Measurements from ENCODE around the gene CBX2. TPM values are rescaled to one million over a fixed set of nuclear protein-coding genes. Genes with fewer than 3 reads are reported as not detected.

The CBX2 gene
- total and polyA plus RNA-seq, 5 donors from 2014 or later, result 0.11 to 0.81 (median 0.17) TPM; not detected in 2

GRCh38 chr17:79775632-79776031 is 2.3 kb upstream of the CBX2 start:
- Histone ChIP-seq H3K4me1 (ENCODE audit: control insufficient read depth, insufficient read depth, low read length, poor library complexity, severe bottlenecking) (peaks cover 22% of the 10 kb centered on the region), H3K36me3 (ENCODE audit: control insufficient read depth, insufficient read depth, low read length) (no peaks in the 10 kb centered on the region), H3K4me3 (ENCODE audit: low read depth, low read length) (no peak overlapping the region), H3K27me3 (ENCODE audit: control insufficient read depth, insufficient read depth, low read length) (peaks cover 39% of the 10 kb centered on the region), H3K27ac (ENCODE audit: insufficient read depth, low read length, poor library complexity, severe bottlenecking) (no peak overlapping the region), H3K9me3 (ENCODE audit: control insufficient read depth in 2 of 2, low read length in 2 of 2) (no peaks in the 10 kb centered on the region)
- Mint-ChIP-seq H3K9me3 (peaks cover 0 to 1% (median 0%) of the 10 kb centered on the region in 7 donors), H3K4me3 (peak overlapping the region in 1 of 4 donors; percentile 47), H3K27me3 (peaks cover 72% of the 10 kb centered on the region), H3K4me1 (peaks cover 0 to 22% (median 10%) of the 10 kb centered on the region in 4 donors), H3K36me3 (no peaks in the 10 kb centered on the region), H3K27ac (peak overlapping the region in 1 of 3 donors; percentile 9)
- DNase-seq (no peak), ATAC-seq (ENCODE audit: low read depth in 2 of 2) (no peak)

- Mint-ChIP-seq H3K9me3 (peaks cover 0 to 1% (median 0%) of the 10 kb centered on the region in 7 donors), H3K4me1 (peaks cover 0 to 26% (median 10%) of the 10 kb centered on the region in 4 donors), H3K27me3 (peaks cover 80% of the 10 kb centered on the region), H3K4me3 (peak overlapping the region; percentile 44 to 78 (median 70)), H3K27ac (no peak overlapping the region), H3K36me3 (no peaks in the 10 kb centered on the region)
- Histone ChIP-seq H3K4me3 (ENCODE audit: low read depth, low read length) (no peak overlapping the region), H3K27me3 (ENCODE audit: control insufficient read depth, insufficient read depth, low read length) (peaks cover 40% of the 10 kb centered on the region), H3K27ac (ENCODE audit: insufficient read depth, low read length, poor library complexity, severe bottlenecking) (no peak overlapping the region), H3K36me3 (ENCODE audit: control insufficient read depth, insufficient read depth, low read length) (no peaks in the 10 kb centered on the region), H3K4me1 (ENCODE audit: control insufficient read depth, insufficient read depth, low read length, poor library complexity, severe bottlenecking) (peaks cover 22% of the 10 kb centered on the region), H3K9me3 (ENCODE audit: control insufficient read depth in 2 of 2, low read length in 2 of 2) (no peaks in the 10 kb centered on the region)
- ATAC-seq (ENCODE audit: low read depth in 2 of 2) (no peak), DNase-seq (no peak)
Measured at GRCh38 chr17:79776376-79777119, 1.4 kb upstream of the CBX2 start.

GRCh38 chr17:79777120-79777893 is 641 bp upstream of the CBX2 start:
- H3K27me3 ChIP-seq (ENCODE audit: control insufficient read depth, insufficient read depth, low read length), result peaks cover 40% of the 10 kb centered on the region

GRCh38 chr17:79778504-79779083 is 646 bp downstream of the CBX2 start:
- Histone ChIP-seq H3K4me3 (ENCODE audit: low read depth, low read length) (no peak overlapping the region), H3K27me3 (ENCODE audit: control insufficient read depth, insufficient read depth, low read length) (peaks cover 40% of the 10 kb centered on the region)
- H3K27ac Mint-ChIP-seq, result peak overlapping the region in 1 of 3 donors; percentile 74

More at GRCh38 chr17:79777120-79777893, 641 bp upstream of the CBX2 start:
- H3K27me3 Mint-ChIP-seq, result peaks cover 81% of the 10 kb centered on the region
- ATAC-seq (ENCODE audit: low read depth in 2 of 2), result peak in 1 of 2 donors; percentile 19
- Histone ChIP-seq H3K4me3 (ENCODE audit: low read depth, low read length) (no peak overlapping the region), H3K4me1 (ENCODE audit: control insufficient read depth, insufficient read depth, low read length, poor library complexity, severe bottlenecking) (peaks cover 22% of the 10 kb centered on the region), H3K36me3 (ENCODE audit: control insufficient read depth, insufficient read depth, low read length) (no peaks in the 10 kb centered on the region), H3K27ac (ENCODE audit: insufficient read depth, low read length, poor library complexity, severe bottlenecking) (no peak overlapping the region), H3K9me3 (ENCODE audit: control insufficient read depth in 2 of 2, low read length in 2 of 2) (no peaks in the 10 kb centered on the region)
- peaks cover 0 to 30% (median 10%) of the 10 kb centered on the region in 4 donors for H3K4me1 Mint-ChIP-seq
- no peaks in the 10 kb centered on the region for H3K36me3 Mint-ChIP-seq
- H3K4me3 Mint-ChIP-seq, result peak overlapping the region; percentile 44 to 78 (median 70)
- peak overlapping the region in 1 of 3 donors; percentile 51 for H3K27ac Mint-ChIP-seq
- DNase-seq, result peak in 2 of 3 donors; percentile 30 to 53
- peaks cover 0 to 1% (median 0%) of the 10 kb centered on the region in 7 donors for H3K9me3 Mint-ChIP-seq

GRCh38 chr17:79779084-79779529 is 1.2 kb downstream of the CBX2 start:
- no peak for ATAC-seq (ENCODE audit: low read depth in 2 of 2)
- Histone ChIP-seq H3K9me3 (ENCODE audit: control insufficient read depth in 2 of 2, low read length in 2 of 2) (no peaks in the 10 kb centered on the region), H3K27me3 (ENCODE audit: control insufficient read depth, insufficient read depth, low read length) (peaks cover 40% of the 10 kb centered on the region), H3K4me3 (ENCODE audit: low read depth, low read length) (no peak overlapping the region), H3K36me3 (ENCODE audit: control insufficient read depth, insufficient read depth, low read length) (no peaks in the 10 kb centered on the region), H3K27ac (ENCODE audit: insufficient read depth, low read length, poor library complexity, severe bottlenecking) (no peak overlapping the region), H3K4me1 (ENCODE audit: control insufficient read depth, insufficient read depth, low read length, poor library complexity, severe bottlenecking) (peaks cover 22% of the 10 kb centered on the region)
- H3K9me3 Mint-ChIP-seq, result peaks cover 0 to 2% (median 0%) of the 10 kb centered on the region in 7 donors
- H3K4me3 Mint-ChIP-seq, result peak overlapping the region; percentile 85 to 93 (median 87)
- H3K27me3 Mint-ChIP-seq, result peaks cover 73% of the 10 kb centered on the region
- no peaks in the 10 kb centered on the region for H3K36me3 Mint-ChIP-seq
- H3K4me1 Mint-ChIP-seq, result peaks cover 0 to 34% (median 13%) of the 10 kb centered on the region in 4 donors
- H3K27ac Mint-ChIP-seq, result no peak overlapping the region
- no peak for DNase-seq

More at GRCh38 chr17:79778504-79779083, 646 bp downstream of the CBX2 start:
- Histone ChIP-seq H3K36me3 (ENCODE audit: control insufficient read depth, insufficient read depth, low read length) (no peaks in the 10 kb centered on the region), H3K4me1 (ENCODE audit: control insufficient read depth, insufficient read depth, low read length, poor library complexity, severe bottlenecking) (peaks cover 22% of the 10 kb centered on the region), H3K9me3 (ENCODE audit: control insufficient read depth in 2 of 2, low read length in 2 of 2) (no peaks in the 10 kb centered on the region), H3K27ac (ENCODE audit: insufficient read depth, low read length, poor library complexity, severe bottlenecking) (no peak overlapping the region)
- DNase-seq, result no peak
- Mint-ChIP-seq H3K27me3 (peaks cover 78% of the 10 kb centered on the region), H3K36me3 (no peaks in the 10 kb centered on the region), H3K4me1 (peaks cover 0 to 34% (median 13%) of the 10 kb centered on the region in 4 donors), H3K9me3 (peaks cover 0 to 1% (median 0%) of the 10 kb centered on the region in 7 donors), H3K4me3 (peak overlapping the region; percentile 85 to 93 (median 87))
- ATAC-seq (ENCODE audit: low read depth in 2 of 2), result no peak

GRCh38 chr17:79779661-79780365 is 1.9 kb downstream of the CBX2 start:
- H3K27me3 ChIP-seq (ENCODE audit: control insufficient read depth, insufficient read depth, low read length), result peaks cover 35% of the 10 kb centered on the region
- no peaks in the 10 kb centered on the region for H3K9me3 ChIP-seq (ENCODE audit: control insufficient read depth in 2 of 2, low read length in 2 of 2)
- H3K36me3 ChIP-seq (ENCODE audit: control insufficient read depth, insufficient read depth, low read length), result no peaks in the 10 kb centered on the region
- Mint-ChIP-seq H3K27me3 (peaks cover 66% of the 10 kb centered on the region), H3K27ac (no peak overlapping the region), H3K9me3 (peaks cover 0 to 2% (median 0%) of the 10 kb centered on the region in 7 donors), H3K4me3 (peak overlapping the region in 3 of 4 donors; percentile 85 to 88 (median 86)), H3K36me3 (no peaks in the 10 kb centered on the region), H3K4me1 (peaks cover 0 to 34% (median 13%) of the 10 kb centered on the region in 4 donors)
- H3K4me3 ChIP-seq (ENCODE audit: low read depth, low read length), result no peak overlapping the region
- H3K4me1 ChIP-seq (ENCODE audit: control insufficient read depth, insufficient read depth, low read length, poor library complexity, severe bottlenecking), result peaks cover 22% of the 10 kb centered on the region
- DNase-seq, result no peak
- H3K27ac ChIP-seq (ENCODE audit: insufficient read depth, low read length, poor library complexity, severe bottlenecking), result no peak overlapping the region
- no peak for ATAC-seq (ENCODE audit: low read depth in 2 of 2)
